GM12891 (cell line): ENCODE measurements around the gene YIPF4.

Source experiments
- POLR2A ChIP-seq: IDR thresholded peaks from 2 replicates; pipeline ENCODE4 v1.6.1; 2011; ENCODE audit warnings: low read depth, low read length, control low read depth
- TAF1 ChIP-seq: IDR thresholded peaks from 2 replicates; pipeline ENCODE4 v1.6.1; 2011; ENCODE audit warnings: low read depth, low read length, control low read depth

- TF ChIP-seq POLR2A (no peak), TAF1 (no peak)
These were observed 35.4 kb upstream of the YIPF4 start for GRCh38 chr2:32242331-32242730.
